Panc1 (cell line): ENCODE data around the gene MTHFS. TPM values are rescaled to one million over a fixed set of nuclear protein-coding genes. Genes with fewer than 3 reads are reported as not detected.
"Not testable (repeated sequence)": the region's sequence is repeated elsewhere in the genome, so short reads cannot be mapped to it uniquely, and the experiment has no call there.

Experiments
- ATAC-seq: fragments of 200-7000 bp; cut with Tn5 transposase; 2 replicates; pipeline ENCODE4 v1.9.1; 2020; ENCODE audit warnings: mild to moderate bottlenecking, moderate library complexity
- BruUV-seq: library from RNA; stranded (reverse); fragments of 400-500 nt; replicated peaks from 2 replicates; lab custom pipeline; 2021; lab: Mats Ljungman, UMichigan
- CTCF ChIA-PET: fragments of 300-600 bp; sonication (Branson Sonifier 250); formaldehyde crosslinking; loops from one replicate; lab custom pipeline; 2022; ENCODE audit warnings: antibody characterized with exemption; lab: Charles Lee
- POLR2A ChIA-PET: fragments of 300-600 bp; sonication (Branson Sonifier 250); formaldehyde crosslinking; loops from one replicate; lab custom pipeline; 2022; ENCODE audit warnings: antibody characterized with exemption; lab: Charles Lee
- DNase-seq: peaks from one replicate; pipeline ENCODE4 v3.0.0-alpha.2; 2010; ENCODE audit warnings: low read depth, low spot score
- H3K27ac ChIP-seq: 2 replicates; pipeline ENCODE4 v1.5.1; 2011; ENCODE audit warnings: mild to moderate bottlenecking, low read length, inconsistent platforms
- H3K27me3 ChIP-seq: fragments of 200-500 bp; sonication (Bioruptor generic); 2 replicates; pipeline ENCODE4 v1.6.0; 2014; ENCODE audit warnings: low read length, inconsistent platforms; ENCODE audit not compliant: control insufficient read depth, insufficient read depth
- H3K36me3 ChIP-seq: fragments of 200-500 bp; sonication (Bioruptor generic); 2 replicates; pipeline ENCODE4 v1.5.1; 2014; ENCODE audit warnings: inconsistent platforms, mild to moderate bottlenecking, low read length, moderate library complexity; ENCODE audit not compliant: control insufficient read depth, insufficient read depth
- H3K4me1 ChIP-seq: 2 replicates; pipeline ENCODE4 v1.5.1; 2011; ENCODE audit warnings: inconsistent platforms, mild to moderate bottlenecking, low read length, moderate library complexity; ENCODE audit not compliant: control insufficient read depth, insufficient read depth
- H3K4me3 ChIP-seq, 2 experiments: 2 replicates each; pipeline ENCODE4 v1.5.1; 2011 to 2012; ENCODE audit warnings: low read depth in 2 of 2, low read length in 2 of 2, mild to moderate bottlenecking in 2 of 2, inconsistent platforms in 1 of 2, moderate library complexity in 1 of 2
- H3K9me3 ChIP-seq: fragments of 200-500 bp; sonication (Bioruptor generic); 2 replicates; pipeline ENCODE4 v1.5.1; 2014; ENCODE audit warnings: low read depth, mild to moderate bottlenecking, inconsistent platforms, low read length, moderate library complexity; ENCODE audit not compliant: control insufficient read depth, insufficient read depth
- POLR2AphosphoS5 ChIP-seq: IDR thresholded peaks from 2 replicates; pipeline ENCODE4 v1.6.1; 2012; ENCODE audit warnings: mild to moderate bottlenecking, low read depth, low read length, moderate library complexity
- SIN3A ChIP-seq: IDR thresholded peaks from 2 replicates; pipeline ENCODE4 v1.6.1; 2012; ENCODE audit warnings: low read depth, mild to moderate bottlenecking, low read length, moderate library complexity, borderline replicate concordance; ENCODE audit not compliant: insufficient read depth
- TCF7L2 ChIP-seq: IDR thresholded peaks from 2 replicates; pipeline ENCODE4 v1.6.1; 2011; ENCODE audit warnings: mild to moderate bottlenecking, low read depth, low read length, inconsistent platforms
- in situ Hi-C: cut with HindIII; loops from 2 replicates; pipeline ENCODE4 v1.10.0; 2016; ENCODE audit warnings: low sequenced_read_pairs, low pct_unique_long_range_greater_than_20kb
- intact Hi-C: fragments of 100-400 bp; cut with micrococcal nuclease; formaldehyde crosslinking; loops from one replicate; pipeline ENCODE4 v1.10.0; 2022; ENCODE audit not compliant: unreplicated experiment
- total RNA-seq: library from RNA; stranded (reverse); gene quantifications from one replicate; pipeline ENCODE4 v1.2.1, GENCODE V29; 2021; ENCODE audit not compliant: unreplicated experiment
- TF ChIP-seq, protein P1 (sequence below): fragments of 450-650 bp; IDR thresholded peaks from 2 replicates; pipeline ENCODE4 v1.5.1; 2017; ENCODE audit warnings: mild to moderate bottlenecking
- TF ChIP-seq, protein P2 (sequence below), 2 experiments: IDR thresholded peaks; 2 replicates each; pipeline ENCODE4 v1.6.1; 2011 to 2012; ENCODE audit warnings: low read depth in 2 of 2, control low read depth in 1 of 2, low read length in 1 of 2, mild to moderate bottlenecking in 1 of 2, moderate library complexity in 1 of 2; ENCODE audit not compliant: insufficient read depth in 1 of 2

MTHFS gene
- total RNA-seq, 1 experiment from 2014 or later, result 50.0 TPM

DNA sequence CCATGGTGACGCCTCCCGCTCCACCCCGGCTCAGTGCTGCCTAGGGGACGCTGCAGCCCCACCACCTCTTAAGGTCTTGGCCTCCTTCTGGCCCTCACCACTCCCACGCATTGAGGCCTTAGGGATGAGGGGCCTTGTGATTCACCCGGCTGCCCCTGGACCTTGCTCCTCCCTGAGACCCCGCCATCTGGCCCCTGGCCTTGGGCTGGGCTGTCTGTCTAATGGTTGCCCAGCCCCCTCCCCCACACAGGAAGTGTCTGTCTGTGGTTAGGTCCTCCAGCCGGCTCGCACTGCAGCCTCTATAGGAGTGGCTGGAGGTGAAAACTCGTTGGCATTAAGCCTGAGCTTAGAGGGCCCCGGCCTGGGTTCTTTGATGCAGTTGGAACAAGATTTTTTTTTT lies 21.5 kb upstream of the MTHFS start:
- ChIA-PET POLR2A (no interaction called here), CTCF (no interaction called here)
- Histone ChIP-seq H3K27me3 (no peaks in the 10 kb centered on the region), H3K4me3 (no peak overlapping the region), H3K36me3 (peaks cover 2% of the 10 kb centered on the region), H3K27ac (no peak overlapping the region), H3K4me1 (no peaks in the 10 kb centered on the region), H3K9me3 (peaks cover 68% of the 10 kb centered on the region)
- DNase-seq, result no peak
- no TSS peak for BruUV-seq
- TF ChIP-seq, protein P1, sequence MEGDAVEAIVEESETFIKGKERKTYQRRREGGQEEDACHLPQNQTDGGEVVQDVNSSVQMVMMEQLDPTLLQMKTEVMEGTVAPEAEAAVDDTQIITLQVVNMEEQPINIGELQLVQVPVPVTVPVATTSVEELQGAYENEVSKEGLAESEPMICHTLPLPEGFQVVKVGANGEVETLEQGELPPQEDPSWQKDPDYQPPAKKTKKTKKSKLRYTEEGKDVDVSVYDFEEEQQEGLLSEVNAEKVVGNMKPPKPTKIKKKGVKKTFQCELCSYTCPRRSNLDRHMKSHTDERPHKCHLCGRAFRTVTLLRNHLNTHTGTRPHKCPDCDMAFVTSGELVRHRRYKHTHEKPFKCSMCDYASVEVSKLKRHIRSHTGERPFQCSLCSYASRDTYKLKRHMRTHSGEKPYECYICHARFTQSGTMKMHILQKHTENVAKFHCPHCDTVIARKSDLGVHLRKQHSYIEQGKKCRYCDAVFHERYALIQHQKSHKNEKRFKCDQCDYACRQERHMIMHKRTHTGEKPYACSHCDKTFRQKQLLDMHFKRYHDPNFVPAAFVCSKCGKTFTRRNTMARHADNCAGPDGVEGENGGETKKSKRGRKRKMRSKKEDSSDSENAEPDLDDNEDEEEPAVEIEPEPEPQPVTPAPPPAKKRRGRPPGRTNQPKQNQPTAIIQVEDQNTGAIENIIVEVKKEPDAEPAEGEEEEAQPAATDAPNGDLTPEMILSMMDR, result no peak
- TF ChIP-seq POLR2AphosphoS5 (0 out of 2 replicates have a peak, but pooled peaks have one; percentile 18), SIN3A (no peak)
- ATAC-seq, result no peak
- in situ Hi-C loops (no loop called here), intact Hi-C loops (no loop called here)

DNA sequence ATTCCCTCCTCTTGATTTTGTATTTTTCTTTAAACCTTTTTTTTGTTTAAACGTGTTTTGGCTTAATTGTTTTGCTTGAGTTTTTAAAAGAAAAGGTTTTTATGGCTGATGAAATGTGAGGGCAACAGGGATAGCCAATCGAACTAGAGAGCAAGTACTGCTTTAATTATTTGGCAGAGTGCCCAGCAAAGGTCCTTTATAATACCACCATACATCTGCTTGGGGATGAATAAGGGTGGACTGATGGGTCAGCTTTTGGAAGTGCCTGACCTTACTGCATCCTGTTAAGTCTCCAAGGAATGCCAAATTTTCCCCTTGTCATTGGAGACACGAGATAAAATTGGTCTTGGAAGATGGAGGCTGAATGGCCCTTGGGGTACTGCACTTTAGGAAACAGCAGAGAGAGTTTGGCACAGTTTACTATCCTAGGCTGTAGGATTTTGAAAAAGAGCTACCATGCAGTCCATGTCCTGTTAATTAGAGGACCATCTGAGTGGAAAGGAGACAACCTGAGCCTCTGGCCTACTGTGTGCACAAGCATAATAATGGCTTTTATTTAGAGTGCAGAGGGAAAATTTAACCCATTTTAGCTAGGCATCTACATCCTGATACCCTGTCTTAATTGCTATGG lies 19.8 kb upstream of the MTHFS start:
- ATAC-seq, result no peak
- in situ Hi-C loops, result no loop called here
- peaks cover 2% of the 10 kb centered on the region; the same call in 1 of the 2 replicates for H3K36me3 ChIP-seq

DNA sequence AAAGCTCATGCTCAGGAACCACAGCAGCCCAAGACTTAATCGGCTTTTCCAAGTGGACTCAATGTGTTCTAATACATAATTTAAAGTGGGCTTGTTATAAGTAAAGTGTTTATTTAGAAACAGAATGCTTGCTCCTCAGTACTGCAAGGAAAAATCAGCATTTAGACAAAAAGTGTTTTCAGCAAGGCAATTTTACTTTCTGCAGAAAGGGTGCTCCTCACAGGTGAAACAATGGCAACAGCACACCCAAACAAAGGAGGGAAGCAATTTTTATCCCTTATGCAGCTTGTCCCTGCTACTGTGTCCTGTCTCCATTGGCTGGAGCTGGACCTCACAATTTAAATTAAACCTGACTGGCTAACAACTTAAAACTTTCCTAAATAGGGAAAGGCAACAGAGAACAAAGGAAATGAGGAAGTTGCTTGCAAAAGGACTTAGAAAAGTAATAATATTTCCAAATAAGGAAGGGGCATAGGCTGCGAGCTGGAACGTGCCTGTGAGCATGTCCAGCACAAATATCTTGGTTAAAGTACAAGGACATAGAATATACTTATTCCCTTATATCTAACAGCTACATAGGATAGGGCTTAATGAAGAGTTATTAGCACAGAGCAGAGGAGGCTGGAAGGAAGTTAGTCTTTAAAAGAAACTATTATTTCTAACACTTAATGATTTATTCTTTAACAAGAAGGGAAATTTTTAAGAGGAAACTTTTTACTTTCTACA lies 19.1 kb upstream of the MTHFS start:
- in situ Hi-C loops, H3K4me1 ChIP-seq, BruUV-seq, CTCF ChIA-PET, POLR2A ChIA-PET, H3K4me3 ChIP-seq, intact Hi-C loops, H3K27me3 ChIP-seq, DNase-seq, H3K36me3 ChIP-seq, H3K27ac ChIP-seq, ATAC-seq: not testable (repeated sequence)
- peaks cover 57% of the 10 kb centered on the region for H3K9me3 ChIP-seq

More for the DNA sequence above, 19.8 kb upstream of the MTHFS start:
- Histone ChIP-seq H3K4me1 (no peaks in the 10 kb centered on the region), H3K9me3 (peaks cover 64% of the 10 kb centered on the region), H3K27me3 (no peaks in the 10 kb centered on the region), H3K27ac (no peak overlapping the region), H3K4me3 (no peak overlapping the region)
- TF ChIP-seq, protein P2, sequence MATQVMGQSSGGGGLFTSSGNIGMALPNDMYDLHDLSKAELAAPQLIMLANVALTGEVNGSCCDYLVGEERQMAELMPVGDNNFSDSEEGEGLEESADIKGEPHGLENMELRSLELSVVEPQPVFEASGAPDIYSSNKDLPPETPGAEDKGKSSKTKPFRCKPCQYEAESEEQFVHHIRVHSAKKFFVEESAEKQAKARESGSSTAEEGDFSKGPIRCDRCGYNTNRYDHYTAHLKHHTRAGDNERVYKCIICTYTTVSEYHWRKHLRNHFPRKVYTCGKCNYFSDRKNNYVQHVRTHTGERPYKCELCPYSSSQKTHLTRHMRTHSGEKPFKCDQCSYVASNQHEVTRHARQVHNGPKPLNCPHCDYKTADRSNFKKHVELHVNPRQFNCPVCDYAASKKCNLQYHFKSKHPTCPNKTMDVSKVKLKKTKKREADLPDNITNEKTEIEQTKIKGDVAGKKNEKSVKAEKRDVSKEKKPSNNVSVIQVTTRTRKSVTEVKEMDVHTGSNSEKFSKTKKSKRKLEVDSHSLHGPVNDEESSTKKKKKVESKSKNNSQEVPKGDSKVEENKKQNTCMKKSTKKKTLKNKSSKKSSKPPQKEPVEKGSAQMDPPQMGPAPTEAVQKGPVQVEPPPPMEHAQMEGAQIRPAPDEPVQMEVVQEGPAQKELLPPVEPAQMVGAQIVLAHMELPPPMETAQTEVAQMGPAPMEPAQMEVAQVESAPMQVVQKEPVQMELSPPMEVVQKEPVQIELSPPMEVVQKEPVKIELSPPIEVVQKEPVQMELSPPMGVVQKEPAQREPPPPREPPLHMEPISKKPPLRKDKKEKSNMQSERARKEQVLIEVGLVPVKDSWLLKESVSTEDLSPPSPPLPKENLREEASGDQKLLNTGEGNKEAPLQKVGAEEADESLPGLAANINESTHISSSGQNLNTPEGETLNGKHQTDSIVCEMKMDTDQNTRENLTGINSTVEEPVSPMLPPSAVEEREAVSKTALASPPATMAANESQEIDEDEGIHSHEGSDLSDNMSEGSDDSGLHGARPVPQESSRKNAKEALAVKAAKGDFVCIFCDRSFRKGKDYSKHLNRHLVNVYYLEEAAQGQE (IDR thresholded peaks at IDR 0.05; ENCODE audit: insufficient read depth in 1 of 2, low read depth in 2 of 2, low read length in 1 of 2), result no peak
- TF ChIP-seq SIN3A (no peak), TCF7L2 (no peak)
- TF ChIP-seq, protein P1, result no peak
- POLR2A ChIA-PET, result no interaction called here
- no TSS peak for BruUV-seq
- DNase-seq, result no peak
- CTCF ChIA-PET, result no interaction called here
- intact Hi-C loops, result no loop called here
